AG04450 (cell line): ENCODE measurements around the gene KCNK13. TPM values are rescaled to one million over a fixed set of nuclear protein-coding genes. Genes with fewer than 3 reads are reported as not detected.

ENCODE experiments used
- CTCF ChIA-PET: fragments of 300-600, 350-600 bp; formaldehyde crosslinking; extraction: SDS; loops from one replicate; lab custom pipeline; 2022; ENCODE audit warnings: antibody characterized with exemption, inconsistent platforms; lab: Charles Lee
- POLR2A ChIA-PET: fragments of 350-600 bp; formaldehyde crosslinking; extraction: SDS; loops from one replicate; lab custom pipeline; 2021; ENCODE audit warnings: antibody characterized with exemption, inconsistent platforms; lab: Yijun Ruan, JAX
- DNase-seq: peaks from one replicate; pipeline ENCODE4 v3.0.0-alpha.2; 2011; ENCODE audit warnings: low read depth, low spot score
- H3K27ac ChIP-seq: one replicate; pipeline ENCODE4 v1.5.1; 2012; ENCODE audit warnings: low read depth, low read length, control low read depth
- H3K27me3 ChIP-seq: one replicate; pipeline ENCODE4 v1.6.0; 2012; ENCODE audit warnings: low read length; ENCODE audit not compliant: control insufficient read depth, insufficient read depth
- H3K4me3 ChIP-seq: 2 replicates; pipeline ENCODE4 v1.5.1; 2011; ENCODE audit warnings: mild to moderate bottlenecking, low read depth, low read length, control low read depth
- H3K9me3 ChIP-seq: 2 replicates; pipeline ENCODE4 v1.5.1; 2012; ENCODE audit warnings: low read length; ENCODE audit not compliant: control insufficient read depth, insufficient read depth
- CTCF ChIP-seq: IDR thresholded peaks from 2 replicates; pipeline ENCODE4 v1.5.1; 2011; ENCODE audit warnings: low read depth, low read length, control low read depth, inconsistent platforms
- polyA plus RNA-seq: library from polyadenylated mRNA; depleted of rRNA; stranded (reverse); fragments of >200 nt; gene quantifications from 2 replicates; pipeline ENCODE4 v1.2.3, GENCODE V29; 2011

The KCNK13 gene
- polyA plus RNA-seq, 1 experiment: not detected

DNA sequence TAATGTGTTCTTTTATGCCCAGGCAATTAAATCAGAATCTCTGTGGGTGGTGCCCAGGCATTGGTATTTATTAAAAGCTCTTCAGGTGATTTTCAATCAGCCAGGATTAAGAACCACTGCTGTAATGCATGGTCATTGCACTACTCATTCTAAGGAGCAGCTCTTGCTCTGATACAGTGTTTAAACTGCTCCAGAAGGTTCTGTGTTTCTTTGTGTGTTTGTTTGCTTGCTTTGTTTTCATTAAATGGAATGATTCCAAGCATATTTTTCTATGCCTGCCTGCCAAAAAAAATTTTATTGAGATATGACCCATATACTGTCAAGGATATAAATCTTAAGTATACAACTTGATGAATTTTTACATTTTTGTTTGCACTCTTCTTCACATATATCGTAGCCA is 54.0 kb downstream of the KCNK13 start:
- peaks cover 3% of the 10 kb centered on the region for H3K27me3 ChIP-seq
- TF ChIP-seq CTCF: no peak
- POLR2A ChIA-PET: no interaction called here
- no peak overlapping the region for H3K27ac ChIP-seq
- H3K9me3 ChIP-seq: no peaks in the 10 kb centered on the region
- DNase-seq: no peak
- CTCF ChIA-PET: no interaction called here
- no peak overlapping the region for H3K4me3 ChIP-seq

DNA sequence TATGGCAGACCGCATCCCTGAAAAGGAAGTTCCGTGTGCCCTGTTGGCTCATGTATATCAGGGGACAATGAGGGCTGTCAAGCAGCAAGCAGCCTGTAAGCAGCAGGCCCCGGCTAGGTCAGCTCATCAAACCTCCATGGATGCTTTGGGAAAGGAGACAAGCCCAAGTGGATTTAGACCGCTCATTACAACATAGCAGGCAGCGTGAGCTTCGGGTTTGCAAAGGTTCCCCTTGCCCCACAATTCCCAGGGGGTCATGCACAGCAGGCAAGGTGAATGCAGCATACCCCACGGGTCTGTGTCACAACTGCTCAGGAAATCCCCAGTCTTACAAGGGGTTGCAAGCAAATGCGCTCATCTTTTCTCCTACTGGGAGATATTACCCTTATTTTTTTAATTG is 54.6 kb downstream of the KCNK13 start:
- Histone ChIP-seq H3K4me3 (no peak overlapping the region), H3K27ac (no peak overlapping the region), H3K27me3 (peaks cover 3% of the 10 kb centered on the region), H3K9me3 (no peaks in the 10 kb centered on the region)
- DNase-seq: no peak
- POLR2A ChIA-PET: no interaction called here
- TF ChIP-seq CTCF: no peak
- CTCF ChIA-PET: no interaction called here

DNA sequence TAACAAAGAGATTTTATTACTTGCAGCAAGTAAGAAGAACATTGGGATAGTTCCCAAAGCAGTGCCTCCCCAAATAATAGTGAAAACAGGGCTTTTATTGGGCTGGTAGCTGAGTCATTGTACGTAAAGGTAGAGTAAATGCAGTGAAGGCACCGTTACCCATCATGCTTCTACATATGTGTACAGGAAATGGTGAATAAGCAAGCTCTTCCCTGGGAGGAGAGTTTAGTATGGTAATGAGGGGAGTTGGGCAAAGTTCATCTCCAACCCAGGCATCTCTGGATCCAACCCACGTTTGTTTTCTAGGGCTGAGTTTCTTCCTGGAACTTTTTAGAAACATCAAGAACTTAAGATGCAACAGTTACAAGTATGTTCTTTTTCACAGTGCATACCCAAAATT is 56.2 kb downstream of the KCNK13 start:
- peaks cover 3% of the 10 kb centered on the region for H3K27me3 ChIP-seq
- no peak for DNase-seq
- no peak for TF ChIP-seq CTCF
- no peak overlapping the region for H3K4me3 ChIP-seq
- no peak overlapping the region for H3K27ac ChIP-seq
- POLR2A ChIA-PET: no interaction called here
- no peaks in the 10 kb centered on the region for H3K9me3 ChIP-seq
- CTCF ChIA-PET: no interaction called here

GRCh38 chr14:90126260-90126659 is 64.5 kb downstream of the KCNK13 start:
- CTCF ChIA-PET: no interaction called here
- no peak for TF ChIP-seq CTCF
- POLR2A ChIA-PET: no interaction called here
- DNase-seq: no peak
- Histone ChIP-seq H3K27me3 (no peaks in the 10 kb centered on the region), H3K27ac (no peak overlapping the region), H3K9me3 (no peaks in the 10 kb centered on the region), H3K4me3 (no peak overlapping the region)

DNA sequence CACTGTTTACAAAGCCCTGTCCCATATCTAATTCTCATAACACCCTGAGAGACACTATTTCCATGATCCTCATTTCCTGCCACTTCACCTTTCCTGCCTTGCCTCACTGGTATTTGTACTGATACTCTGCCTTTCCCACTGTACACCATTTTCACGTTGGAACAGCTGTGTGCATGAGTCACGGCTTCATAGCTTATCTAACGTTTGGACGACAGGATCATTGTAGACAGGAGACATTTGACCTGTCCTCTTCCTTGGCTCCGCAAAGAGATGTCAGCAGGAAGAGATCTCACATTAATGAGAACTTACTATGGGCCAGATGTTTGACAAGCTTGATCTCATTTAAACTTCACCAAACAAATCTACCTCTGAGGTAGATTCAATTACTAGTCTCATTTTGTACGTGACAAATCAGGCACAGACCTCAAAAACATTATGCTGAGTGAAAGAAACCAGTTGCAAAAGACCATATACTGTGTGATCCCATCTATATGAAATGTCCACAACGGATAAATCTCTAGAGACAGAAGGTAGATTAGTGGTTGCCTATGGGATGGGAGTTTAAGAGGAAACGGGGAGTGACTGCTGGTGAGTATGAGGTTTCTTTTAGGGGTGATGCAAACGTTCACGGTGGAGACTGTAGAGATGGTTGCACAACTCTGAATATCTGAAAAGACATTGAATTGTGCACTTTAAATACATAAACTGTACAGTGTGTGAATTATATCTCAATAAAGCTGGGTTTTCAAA is 71.2 kb downstream of the KCNK13 start:
- no peak overlapping the region for H3K27ac ChIP-seq
- H3K27me3 ChIP-seq: peaks cover 3% of the 10 kb centered on the region
- CTCF ChIA-PET: no interaction called here
- TF ChIP-seq CTCF: no peak
- H3K4me3 ChIP-seq: no peak overlapping the region
- POLR2A ChIA-PET: no interaction called here
- no peaks in the 10 kb centered on the region for H3K9me3 ChIP-seq
- no peak for DNase-seq
